MM.1S (cell line): ENCODE results near the gene ACKR4.
"Not testable (repeated sequence)": the region's sequence is repeated elsewhere in the genome, so short reads cannot be mapped to it uniquely, and the experiment has no call there.

ENCODE experiments used
- CTCF ChIP-seq: fragments of 300-600 bp; sonication (generic); IDR thresholded peaks from 2 replicates; pipeline ENCODE4 v1.5.1; 2016; ENCODE audit warnings: antibody characterized with exemption, low read length, mixed read lengths
- EZH2 ChIP-seq: fragments of 300-600 bp; sonication (generic); optimal IDR thresholded peaks from 2 replicates; pipeline ENCODE3; 2017; ENCODE audit warnings: low read depth, mild to moderate bottlenecking, antibody characterized with exemption, low read length, mixed read lengths
- EZH2phosphoT487 ChIP-seq: fragments of 300-600 bp; sonication (generic); IDR thresholded peaks from 2 replicates; pipeline ENCODE4 v1.6.1; 2018; ENCODE audit warnings: antibody characterized with exemption, low read length

- not testable (repeated sequence) for TF ChIP-seq CTCF, EZH2, EZH2phosphoT487
These were observed 9.6 kb downstream of the ACKR4 start for GRCh38 chr3:132606620-132607019.
